Measurements from ENCODE around the gene ELMO1.

- TF ChIP-seq, protein P1, sequence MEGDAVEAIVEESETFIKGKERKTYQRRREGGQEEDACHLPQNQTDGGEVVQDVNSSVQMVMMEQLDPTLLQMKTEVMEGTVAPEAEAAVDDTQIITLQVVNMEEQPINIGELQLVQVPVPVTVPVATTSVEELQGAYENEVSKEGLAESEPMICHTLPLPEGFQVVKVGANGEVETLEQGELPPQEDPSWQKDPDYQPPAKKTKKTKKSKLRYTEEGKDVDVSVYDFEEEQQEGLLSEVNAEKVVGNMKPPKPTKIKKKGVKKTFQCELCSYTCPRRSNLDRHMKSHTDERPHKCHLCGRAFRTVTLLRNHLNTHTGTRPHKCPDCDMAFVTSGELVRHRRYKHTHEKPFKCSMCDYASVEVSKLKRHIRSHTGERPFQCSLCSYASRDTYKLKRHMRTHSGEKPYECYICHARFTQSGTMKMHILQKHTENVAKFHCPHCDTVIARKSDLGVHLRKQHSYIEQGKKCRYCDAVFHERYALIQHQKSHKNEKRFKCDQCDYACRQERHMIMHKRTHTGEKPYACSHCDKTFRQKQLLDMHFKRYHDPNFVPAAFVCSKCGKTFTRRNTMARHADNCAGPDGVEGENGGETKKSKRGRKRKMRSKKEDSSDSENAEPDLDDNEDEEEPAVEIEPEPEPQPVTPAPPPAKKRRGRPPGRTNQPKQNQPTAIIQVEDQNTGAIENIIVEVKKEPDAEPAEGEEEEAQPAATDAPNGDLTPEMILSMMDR (optimal IDR thresholded peaks at IDR 0.05 in 1 of 3, IDR thresholded peaks at IDR 0.05 in 1 of 3, conservative IDR thresholded peaks at IDR 0.05 in 1 of 3; ENCODE audit: extremely low read depth in 1 of 3, insufficient read depth in 2 of 3, low read length in 3 of 3) = no peak
- no peak for TF ChIP-seq EZH2 (IDR thresholded peaks at IDR 0.05; ENCODE audit: low read length)
These were observed 516.8 kb downstream of the ELMO1 start for GRCh38 chr7:36931892-36932291.

All from keratinocyte (primary cell).